A204.1 (cell line): ENCODE results near the gene SLC33A1.

Experiments
- FAIRE-seq: peaks from 2 replicates; lab custom pipeline; 2012; peaks lifted over from hg19 to GRCh38; lab: Jason Lieb, UNC

Gene SLC33A1

DNA sequence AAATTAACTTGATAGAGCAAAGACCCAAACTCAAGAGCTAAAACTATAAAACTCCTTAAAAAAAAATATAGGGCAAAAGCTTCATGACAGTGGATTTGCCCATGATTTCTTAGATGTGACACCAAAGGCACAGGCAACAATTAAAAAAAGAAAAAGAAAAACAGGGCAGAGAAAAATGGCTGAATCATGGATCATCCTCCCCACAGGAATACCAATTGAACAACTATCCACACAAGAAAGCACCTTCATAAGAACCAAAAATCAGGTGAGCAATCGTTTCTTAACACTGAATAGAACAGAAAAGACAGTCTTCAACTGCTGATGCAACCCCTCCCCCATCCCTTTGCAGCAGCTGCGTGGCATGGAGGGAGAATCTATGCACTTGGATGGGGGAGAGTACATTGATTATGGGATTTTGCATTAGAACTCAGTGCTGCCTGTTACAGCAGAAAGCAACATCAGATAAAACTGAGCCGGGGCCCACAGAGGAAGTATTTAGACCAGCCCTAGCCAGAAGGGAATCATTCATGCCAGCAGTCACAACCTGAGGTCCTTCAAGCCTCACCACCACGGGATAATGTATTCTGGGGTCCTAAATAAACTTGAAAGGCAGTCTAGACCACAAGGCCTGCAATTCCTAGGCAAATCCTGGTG lies 63.8 kb downstream of the SLC33A1 start:
- FAIRE-seq: no peak

DNA sequence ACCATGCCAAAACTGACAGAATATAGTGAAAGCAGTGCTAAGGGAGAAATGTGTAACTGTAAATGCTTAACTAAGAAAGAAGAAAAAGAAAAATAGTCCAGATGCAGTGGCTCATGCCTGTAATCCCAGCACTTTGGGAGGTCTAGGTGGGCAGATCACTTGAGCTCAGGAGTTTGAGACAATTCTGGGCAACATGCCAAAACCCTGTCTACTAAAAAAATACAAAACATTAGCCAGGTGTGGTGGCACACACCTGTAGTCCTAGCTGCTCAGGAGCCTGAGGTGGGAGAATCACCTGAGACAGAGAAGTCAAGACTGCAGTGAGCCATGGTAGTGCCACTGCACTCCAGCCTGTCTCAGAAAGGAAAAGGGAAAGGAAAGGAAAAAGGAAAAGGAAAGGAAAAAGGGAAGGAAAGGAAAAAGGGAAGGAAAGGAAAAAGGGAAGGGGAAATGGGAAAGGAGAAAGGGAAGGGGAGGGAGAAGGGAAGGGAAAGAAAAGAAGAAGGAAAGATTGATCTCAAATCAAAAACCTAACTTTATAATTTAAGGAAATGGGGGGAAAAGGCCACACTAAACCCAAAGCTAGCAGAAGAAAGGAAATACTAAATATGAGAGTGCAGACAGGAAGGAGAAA lies 68.4 kb downstream of the SLC33A1 start:
- FAIRE-seq: no peak

DNA sequence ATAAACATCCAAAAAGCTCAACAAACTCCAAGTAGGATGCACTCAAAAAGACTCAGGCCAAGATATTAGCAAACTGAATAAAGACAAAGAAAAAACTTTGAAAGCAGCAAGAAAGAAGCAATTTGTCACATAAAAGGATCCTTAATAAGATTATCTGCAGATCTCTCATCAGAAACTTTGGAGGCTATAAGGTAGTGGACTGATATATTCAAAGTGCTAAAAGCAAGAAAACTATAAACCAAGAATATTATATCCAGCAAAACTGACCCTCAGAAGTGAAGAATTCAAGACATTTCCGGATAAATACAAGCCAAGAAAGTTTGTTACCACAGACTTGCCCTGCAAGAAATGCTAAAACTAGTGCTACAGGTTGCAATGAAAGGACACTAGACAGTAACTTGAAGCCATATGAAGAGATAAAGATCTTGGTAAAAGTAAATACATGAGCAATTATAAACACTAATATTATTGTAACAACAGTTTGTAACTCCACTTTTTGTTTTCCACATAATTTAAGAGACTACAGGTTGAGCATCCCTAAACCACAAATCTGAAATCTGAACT lies 71.8 kb downstream of the SLC33A1 start:
- FAIRE-seq: no peak

DNA sequence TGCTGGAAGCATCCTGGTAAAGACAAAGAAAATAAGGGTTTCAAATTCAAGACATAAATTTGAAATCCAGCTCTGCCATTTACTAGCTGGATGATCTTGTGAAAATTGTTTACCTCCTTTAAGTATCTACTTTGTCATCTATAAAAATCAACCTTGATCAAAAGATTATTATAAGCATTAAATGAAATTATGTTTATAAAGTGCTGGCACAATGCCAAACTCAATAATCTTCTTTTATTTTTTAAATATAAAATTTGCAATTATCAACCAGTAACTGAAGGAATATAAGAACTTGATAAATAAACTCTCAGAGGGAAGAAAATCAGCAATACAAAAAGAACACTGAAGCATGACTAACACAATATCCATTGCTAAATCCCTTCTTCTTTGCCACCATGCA lies 73.9 kb downstream of the SLC33A1 start:
- peak; percentile 39 for FAIRE-seq

DNA sequence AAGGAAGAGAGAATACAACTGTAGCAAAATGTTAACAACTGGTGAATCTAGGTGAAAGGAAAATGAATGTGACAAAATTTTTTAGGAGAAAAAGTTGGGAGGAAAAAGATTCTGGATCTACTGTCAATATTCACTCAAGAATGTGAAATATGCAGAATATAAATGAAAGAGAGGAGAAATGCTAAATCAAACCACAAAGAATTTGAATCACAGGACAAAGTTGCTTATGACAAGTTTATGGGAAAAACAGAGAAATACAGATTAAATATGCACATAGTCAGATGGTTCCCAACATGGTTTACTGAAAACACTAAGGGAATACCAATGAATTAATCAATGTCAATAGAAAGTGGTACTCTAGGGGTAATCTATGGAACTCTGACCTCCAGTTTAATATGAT lies 75.8 kb downstream of the SLC33A1 start:
- FAIRE-seq: no peak

DNA sequence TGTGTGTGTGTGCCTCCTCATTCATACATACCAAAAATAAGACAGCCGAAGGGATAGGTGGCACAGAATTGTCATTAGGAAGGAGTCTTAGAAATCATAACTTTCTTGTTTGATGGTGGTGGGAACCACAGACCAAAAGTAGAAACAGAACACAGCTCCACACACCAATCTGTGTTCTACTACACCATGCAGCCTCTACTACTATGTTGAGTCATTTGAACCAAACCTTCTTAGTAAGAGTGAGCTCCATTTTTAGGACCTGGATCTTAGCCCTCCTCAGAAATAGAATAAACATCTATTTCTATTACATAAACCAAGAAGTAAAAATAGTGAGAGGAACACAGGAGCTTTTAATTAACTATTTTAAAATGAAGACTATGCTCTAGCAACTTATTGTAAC lies 81.4 kb downstream of the SLC33A1 start:
- no peak for FAIRE-seq

DNA sequence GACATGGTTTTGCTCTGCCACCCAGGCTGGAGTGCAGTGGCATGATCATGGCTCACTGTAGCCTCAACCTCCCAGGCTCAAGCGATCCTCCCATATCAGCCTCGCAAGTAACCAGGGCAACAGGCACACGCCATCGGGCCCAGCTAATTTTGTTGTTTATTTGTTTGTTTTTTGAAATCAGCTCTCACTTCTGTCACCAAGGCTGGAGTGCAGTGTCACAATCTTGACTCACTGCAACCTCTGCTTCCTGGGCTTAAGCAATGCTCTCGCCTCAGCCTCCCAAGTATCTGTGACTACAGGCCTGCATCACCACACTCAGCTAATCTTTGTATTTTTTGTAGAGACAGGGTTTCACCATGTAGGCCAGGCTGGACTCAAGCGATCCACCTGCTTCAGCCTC lies 83.1 kb downstream of the SLC33A1 start:
- FAIRE-seq: no peak
